Right atrium auricular region (tissue), 2 donors: ENCODE measurements around the gene CISD2. TPM values are rescaled to one million over a fixed set of nuclear protein-coding genes. Genes with fewer than 3 reads are reported as not detected.

ENCODE experiments used
- DNase-seq: peaks from one replicate; pipeline ENCODE4 v3.0.0-alpha.2; 2019; ENCODE audit warnings: low spot score
- H3K27ac ChIP-seq, 2 donors: fragments of 200-600 bp; sonication (generic); 1 replicate in 1 of 2; 2 replicates in 1 of 2; pipeline ENCODE4 v1.5.1; 2016 to 2019
- H3K27me3 ChIP-seq, 2 donors: fragments of 200-600 bp; sonication (generic); one replicate each; pipeline versions ENCODE4 v1.5.1 to v1.6.0; 2017 to 2019
- H3K36me3 ChIP-seq: fragments of 200-600 bp; sonication (generic); one replicate; pipeline ENCODE4 v1.5.1; 2016
- H3K4me1 ChIP-seq, 2 donors: fragments of 200-600 bp; sonication (generic); one replicate each; pipeline versions ENCODE4 v1.5.1 to v1.6.0; 2017 to 2019
- H3K4me3 ChIP-seq, 2 donors: fragments of 200-600 bp; sonication (generic); 1 replicate in 1 of 2; 2 replicates in 1 of 2; pipeline ENCODE4 v1.5.1; 2017 to 2019; ENCODE audit warnings: mild to moderate bottlenecking in 1 of 2, moderate library complexity in 1 of 2
- H3K9me3 ChIP-seq, 2 donors: fragments of 200-600 bp; sonication (generic); one replicate each; pipeline ENCODE4 v1.5.1; 2019
- CTCF ChIP-seq, 2 donors: fragments of 200-600 bp; sonication (generic); IDR thresholded peaks; one replicate each; pipeline ENCODE4 v1.5.1; 2019; ENCODE audit warnings: antibody characterized with exemption in 2 of 2
- total RNA-seq, 2 donors: library from RNA; depleted of rRNA; stranded (reverse); fragments of >200 nt; gene quantifications; one replicate each; pipeline ENCODE4 v1.1.0, GENCODE V29; 2016

Gene CISD2
- total RNA-seq, 2 donors from 2014 or later: 10.5 to 11.5 TPM

GRCh38 chr4:102825261-102826091, 43.3 kb upstream of the CISD2 start:
- TF ChIP-seq CTCF (IDR thresholded peaks at IDR 0.05): no peak
- no peak for DNase-seq

GRCh38 chr4:102826105-102826889, 42.5 kb upstream of the CISD2 start:
- H3K4me1 ChIP-seq: peaks cover 0 to 45% of the 10 kb centered on the region in 2 donors

More at GRCh38 chr4:102825261-102826091, 43.3 kb upstream of the CISD2 start:
- Histone ChIP-seq H3K36me3 (peaks cover 9% of the 10 kb centered on the region), H3K27me3 (no peaks in the 10 kb centered on the region), H3K27ac (peak overlapping the region; percentile 100), H3K4me3 (peak overlapping the region; percentile 93 to 97), H3K9me3 (no peaks in the 10 kb centered on the region), H3K4me1 (peaks cover 0 to 52% of the 10 kb centered on the region in 2 donors)

GRCh38 chr4:102826890-102827673, 41.7 kb upstream of the CISD2 start, which contains the start of gene UBE2D3:
Gene UBE2D3, minus strand, starts transcription at chr4:102827551. Its CDS starts 1,043 bp downstream, at chr4:102826508.
- H3K4me3 ChIP-seq: peak within 1 kb of the TSS; percentile 93 to 97
- peak within 1 kb of the TSS; percentile 100 for H3K27ac ChIP-seq
- H3K36me3 ChIP-seq: peaks cover 9% of the 10 kb centered on the region
- peaks cover 0 to 37% of the 10 kb centered on the region in 2 donors for H3K4me1 ChIP-seq
- DNase-seq: peak; percentile 96
- TF ChIP-seq CTCF (IDR thresholded peaks at IDR 0.05): peak in 1 of 2 donors; percentile 41
- no peaks in the 10 kb centered on the region for H3K27me3 ChIP-seq
- no peaks in the 10 kb centered on the region for H3K9me3 ChIP-seq

More at GRCh38 chr4:102826105-102826889, 42.5 kb upstream of the CISD2 start:
- no peaks in the 10 kb centered on the region for H3K9me3 ChIP-seq
- peaks cover 9% of the 10 kb centered on the region for H3K36me3 ChIP-seq
- TF ChIP-seq CTCF (IDR thresholded peaks at IDR 0.05): no peak
- H3K27me3 ChIP-seq: no peaks in the 10 kb centered on the region
- DNase-seq: no peak
- peak overlapping the region; percentile 93 to 97 for H3K4me3 ChIP-seq
- peak overlapping the region; percentile 100 for H3K27ac ChIP-seq

DNA sequence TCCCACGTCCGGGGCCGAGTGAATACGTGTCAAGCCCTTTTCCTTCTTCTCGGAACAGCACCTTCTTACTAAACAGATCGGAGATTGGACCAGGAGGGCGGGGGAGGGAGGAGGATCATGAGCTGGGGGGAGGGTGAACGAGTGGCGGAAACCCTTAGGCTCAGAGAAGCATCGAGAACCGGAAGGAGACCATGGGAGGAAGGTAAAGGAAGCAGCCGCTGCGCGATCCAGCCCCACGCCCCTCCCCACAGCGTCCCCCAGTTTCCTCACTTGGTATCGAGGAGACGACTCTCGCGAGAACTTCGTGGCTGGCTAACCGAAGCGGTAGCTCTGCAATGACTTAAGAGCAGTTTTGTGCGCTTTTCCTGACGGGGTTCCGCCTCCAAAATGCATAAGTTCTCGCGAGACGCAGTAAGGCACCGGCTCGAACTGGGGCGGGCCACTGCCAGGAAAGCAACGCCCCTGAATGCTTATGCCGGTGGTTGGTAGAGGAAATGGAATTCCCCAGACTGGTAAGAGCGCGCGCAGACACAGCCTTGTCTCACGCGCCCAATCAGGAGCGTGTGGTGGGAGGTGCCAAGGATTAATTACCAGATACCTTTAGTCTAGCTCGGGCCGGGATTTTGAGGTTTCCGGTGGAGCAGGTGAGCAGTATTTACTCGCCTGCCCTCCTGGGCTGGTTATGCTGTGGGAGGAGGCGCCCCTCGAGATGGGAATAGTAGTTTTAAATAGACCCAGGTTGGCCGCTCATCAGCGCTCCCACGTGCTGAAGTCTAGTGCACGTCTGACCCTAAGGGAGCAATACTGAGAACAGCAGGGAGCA, 40.9 kb upstream of the CISD2 start:
- peaks cover 0 to 29% of the 10 kb centered on the region in 2 donors for H3K4me1 ChIP-seq
- TF ChIP-seq CTCF (IDR thresholded peaks at IDR 0.05): peak in 1 of 2 donors; percentile 14
- no peaks in the 10 kb centered on the region for H3K27me3 ChIP-seq

GRCh38 chr4:102828497-102828808, 40.3 kb upstream of the CISD2 start:
- peak overlapping the region; percentile 100 for H3K27ac ChIP-seq
- TF ChIP-seq CTCF (IDR thresholded peaks at IDR 0.05): no peak
- peak overlapping the region; percentile 93 to 97 for H3K4me3 ChIP-seq
- no peak for DNase-seq
- peaks cover 0 to 24% of the 10 kb centered on the region in 2 donors for H3K4me1 ChIP-seq
- H3K36me3 ChIP-seq: peaks cover 9% of the 10 kb centered on the region
- no peaks in the 10 kb centered on the region for H3K27me3 ChIP-seq
- H3K9me3 ChIP-seq: no peaks in the 10 kb centered on the region

More for the DNA sequence above, 40.9 kb upstream of the CISD2 start:
- peak; percentile 100 for DNase-seq
- Histone ChIP-seq H3K9me3 (no peaks in the 10 kb centered on the region), H3K27ac (peak overlapping the region; percentile 100), H3K36me3 (peaks cover 9% of the 10 kb centered on the region), H3K4me3 (peak overlapping the region; percentile 93 to 97)
